HG02588 (cell line): ENCODE data around the gene NDUFB2.
"Not testable (repeated sequence)": the region's sequence is repeated elsewhere in the genome, so short reads cannot be mapped to it uniquely, and the experiment has no call there.

ENCODE experiments used
- ATAC-seq: cut with Tn5 transposase; IDR thresholded peaks from one replicate; pipeline ENCODE4 v1.9.1; 2021; ENCODE audit warnings: mild to moderate bottlenecking, moderate library complexity; ENCODE audit not compliant: unreplicated experiment

NDUFB2 gene

GRCh38 chr7:140696680-140697446, at the start of gene NDUFB2:
TSS of gene NDUFB2 (plus strand) at chr7:140696708. CDS start at chr7:140696745, 37 bp downstream.
- peak; percentile 80 for ATAC-seq

GRCh38 chr7:140646931-140647647, 49.4 kb upstream of the NDUFB2 start:
- peak; percentile 90 for ATAC-seq

DNA sequence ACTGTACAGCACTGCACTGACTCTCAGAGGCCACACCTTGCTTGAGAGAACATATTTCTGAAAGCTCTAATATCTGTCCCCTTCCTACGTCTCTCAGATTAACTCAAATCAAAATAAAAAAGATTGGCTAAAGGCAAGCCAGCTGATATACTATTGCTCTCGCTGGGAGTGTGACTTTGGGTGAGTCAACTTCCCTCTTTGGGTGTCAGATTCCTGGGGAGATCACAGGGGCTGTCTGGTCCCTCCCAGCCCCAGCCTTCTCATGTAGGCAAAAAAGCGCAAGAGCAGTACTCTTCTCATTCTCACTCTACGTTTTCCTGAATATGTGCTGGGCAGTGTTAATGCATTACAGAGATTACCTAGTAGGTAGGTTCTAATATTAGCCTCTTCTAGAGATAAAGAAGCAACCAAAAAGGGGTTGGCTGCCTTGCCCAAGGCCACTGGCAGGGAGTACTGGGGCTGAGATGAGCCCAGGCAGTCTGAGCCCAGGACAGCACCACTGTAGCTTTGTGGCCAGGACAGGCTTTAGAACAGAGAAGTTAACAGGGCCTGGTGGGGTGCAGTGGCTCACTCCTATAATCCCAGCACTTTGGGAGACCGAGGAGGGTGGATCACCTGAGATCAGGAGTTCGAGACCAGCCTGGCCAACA, 46.8 kb upstream of the NDUFB2 start:
- ATAC-seq, result no peak

DNA sequence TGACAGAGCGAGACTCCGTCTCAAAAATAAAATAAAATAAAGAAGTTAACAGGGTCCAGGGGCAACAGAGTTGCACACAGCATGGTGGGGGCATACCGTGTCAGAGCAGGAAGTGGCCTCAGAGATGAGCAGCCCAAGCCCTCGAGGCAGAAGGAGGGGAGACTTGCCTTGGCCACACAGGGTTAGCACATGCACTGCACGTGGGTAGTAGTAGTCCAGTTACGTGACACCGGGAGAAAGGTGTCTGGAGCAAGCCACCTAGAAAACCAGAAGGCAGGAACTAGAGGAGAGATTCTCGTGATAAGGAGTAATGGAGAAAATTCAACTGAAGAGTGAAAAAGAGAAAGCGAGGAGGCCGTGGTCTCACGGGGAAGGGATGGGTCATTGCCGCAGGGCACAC, 46.1 kb upstream of the NDUFB2 start:
- no peak for ATAC-seq

DNA sequence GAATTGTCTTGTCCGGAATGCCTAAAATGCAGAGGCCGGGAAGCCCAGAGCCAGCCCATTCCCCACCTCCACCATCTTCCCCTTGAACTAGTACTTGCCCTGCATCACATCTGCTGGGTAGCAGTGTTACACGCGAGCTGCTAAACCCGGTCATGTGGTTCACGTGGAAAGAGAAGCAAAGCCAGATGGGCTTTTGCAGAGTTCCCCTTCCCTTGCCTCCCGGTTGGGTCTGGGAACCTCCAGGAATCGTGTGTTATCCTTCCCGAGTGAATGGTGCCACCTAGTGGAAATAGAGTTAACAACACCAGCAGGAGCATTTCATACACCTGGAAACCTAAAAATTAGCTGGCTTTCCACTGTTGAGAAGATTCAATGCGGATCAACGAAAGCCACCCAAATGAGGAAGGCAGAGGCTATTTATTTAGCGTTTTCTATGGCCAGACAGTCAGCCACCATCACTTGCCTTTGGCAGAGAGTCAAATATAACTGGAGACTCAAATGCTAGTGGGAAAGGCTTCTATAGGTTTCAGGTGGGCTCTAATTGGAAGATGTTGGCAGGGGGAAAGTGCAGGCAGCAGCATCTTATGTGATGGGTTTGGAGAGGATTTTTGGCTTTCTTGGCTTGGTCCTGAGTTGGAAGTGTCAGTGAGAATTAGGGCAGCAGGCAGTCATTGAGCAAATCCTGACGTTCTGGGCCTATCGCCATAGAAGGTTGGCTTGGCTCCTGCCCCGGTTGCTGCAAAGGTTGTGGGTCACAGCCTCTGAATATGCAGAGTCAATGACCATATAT, 43.0 kb upstream of the NDUFB2 start:
- no peak for ATAC-seq

- no peak for ATAC-seq
Measured at GRCh38 chr7:140654109-140654387, 42.5 kb upstream of the NDUFB2 start.

DNA sequence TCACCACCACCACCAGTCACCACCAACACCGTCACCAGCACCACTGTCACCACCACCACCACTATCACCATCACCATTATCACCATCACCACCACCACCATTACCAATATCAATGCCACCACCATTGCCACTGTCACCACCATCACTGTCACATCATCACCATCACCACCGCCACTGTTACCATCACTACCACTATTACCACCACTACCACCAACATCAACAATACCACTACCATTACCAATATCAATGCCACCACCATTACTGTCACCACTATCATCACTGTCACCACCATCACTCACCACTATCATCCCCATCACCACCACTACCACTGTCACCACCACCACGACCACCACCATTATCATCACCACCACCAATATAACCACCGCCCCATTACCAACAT, 41.8 kb upstream of the NDUFB2 start:
- ATAC-seq, result no peak

GRCh38 chr7:140655511-140656408, 40.7 kb upstream of the NDUFB2 start:
- ATAC-seq, result no peak

DNA sequence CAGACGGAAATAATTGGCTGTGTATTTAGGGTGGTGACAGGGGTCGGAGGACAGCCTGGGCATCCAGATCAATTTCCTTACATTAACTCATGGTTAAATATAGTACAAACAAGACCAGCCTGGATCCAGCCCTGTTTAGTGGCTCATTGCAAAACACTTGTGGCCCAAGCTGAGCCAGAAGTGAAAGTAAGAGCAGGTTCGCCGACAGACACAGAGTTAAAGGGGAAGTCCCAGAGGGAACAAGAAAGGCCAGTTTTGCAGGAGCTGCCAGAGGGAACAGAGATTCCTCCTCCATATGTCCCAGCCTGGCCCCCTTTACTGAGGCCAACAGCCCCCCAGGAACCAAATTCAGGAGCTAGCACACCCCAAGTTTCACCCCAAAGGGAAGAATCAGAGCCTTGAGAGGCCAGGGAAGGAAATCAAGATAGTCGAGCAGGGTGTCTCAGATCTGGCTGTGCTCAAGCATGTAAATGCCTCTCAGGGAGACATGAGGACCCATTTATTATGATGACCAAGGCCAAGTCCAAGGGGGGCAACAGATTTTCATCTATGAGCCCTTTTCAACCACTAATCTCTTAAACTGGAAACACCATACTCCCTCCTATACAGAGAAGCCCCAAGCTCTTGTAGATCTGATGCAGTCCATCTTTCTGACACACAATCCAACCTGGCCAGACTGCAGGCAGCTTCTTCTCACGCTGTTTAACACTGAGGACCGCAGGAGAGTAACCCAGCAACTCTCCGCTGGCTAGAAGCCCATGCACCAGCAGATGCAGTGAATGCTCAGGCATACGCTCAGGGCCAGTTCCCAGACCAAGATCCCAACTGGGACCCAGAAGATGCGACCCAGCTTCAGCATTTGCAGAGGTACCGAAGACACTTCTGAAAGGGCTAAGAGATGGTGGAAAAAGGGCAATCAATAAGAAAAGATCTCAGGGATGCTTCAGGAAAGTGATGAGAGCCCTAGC, 39.7 kb upstream of the NDUFB2 start:
- ATAC-seq, result peak; percentile 77

GRCh38 chr7:140657891-140658290, 38.6 kb upstream of the NDUFB2 start:
- no peak for ATAC-seq

GRCh38 chr7:140659856-140660255, 36.7 kb upstream of the NDUFB2 start:
- ATAC-seq, result no peak

- ATAC-seq, result no peak
Measured at GRCh38 chr7:140661124-140661523, 35.4 kb upstream of the NDUFB2 start.

GRCh38 chr7:140662938-140663337, 33.6 kb upstream of the NDUFB2 start:
- not testable (repeated sequence) for ATAC-seq

- no peak for ATAC-seq
Measured at GRCh38 chr7:140667476-140667875, 29.0 kb upstream of the NDUFB2 start.

DNA sequence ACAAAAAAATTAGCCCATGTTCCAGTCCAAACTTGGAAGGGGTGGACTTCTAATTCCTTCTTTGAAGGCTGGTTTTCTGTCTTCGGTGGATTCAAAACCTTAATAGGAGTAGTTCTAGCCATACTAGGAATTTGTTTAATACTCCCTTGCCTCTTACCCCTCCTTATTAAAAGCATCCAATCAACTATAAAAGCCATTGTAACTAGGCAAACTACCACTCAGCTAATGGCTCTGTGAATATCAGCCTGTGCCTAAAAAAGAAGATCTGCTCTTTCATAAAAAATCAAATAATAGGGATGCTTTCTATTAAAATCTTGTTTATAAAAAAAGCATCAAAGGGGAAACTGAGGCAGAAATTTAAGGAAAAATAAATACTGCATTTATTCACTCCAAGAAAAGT, 27.9 kb upstream of the NDUFB2 start:
- ATAC-seq, result no peak

DNA sequence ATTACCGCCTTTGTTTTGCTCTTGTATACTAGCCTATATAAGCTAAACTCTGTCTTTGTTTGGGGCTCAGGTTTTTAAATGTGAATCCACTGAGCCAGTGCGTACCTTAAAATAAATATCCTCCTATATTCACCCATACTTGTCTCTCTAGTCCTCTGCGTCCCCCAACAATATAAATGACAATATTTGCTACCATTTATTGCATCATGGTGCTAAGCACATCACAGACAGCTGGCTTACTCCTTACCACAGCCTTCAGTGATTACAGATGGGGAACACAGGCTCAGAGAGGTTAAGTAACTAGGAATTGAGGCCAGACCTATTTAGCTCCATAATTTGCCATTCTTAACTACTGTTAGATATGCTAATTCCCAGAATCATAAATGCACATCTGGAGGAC, 27.2 kb upstream of the NDUFB2 start:
- no peak for ATAC-seq

DNA sequence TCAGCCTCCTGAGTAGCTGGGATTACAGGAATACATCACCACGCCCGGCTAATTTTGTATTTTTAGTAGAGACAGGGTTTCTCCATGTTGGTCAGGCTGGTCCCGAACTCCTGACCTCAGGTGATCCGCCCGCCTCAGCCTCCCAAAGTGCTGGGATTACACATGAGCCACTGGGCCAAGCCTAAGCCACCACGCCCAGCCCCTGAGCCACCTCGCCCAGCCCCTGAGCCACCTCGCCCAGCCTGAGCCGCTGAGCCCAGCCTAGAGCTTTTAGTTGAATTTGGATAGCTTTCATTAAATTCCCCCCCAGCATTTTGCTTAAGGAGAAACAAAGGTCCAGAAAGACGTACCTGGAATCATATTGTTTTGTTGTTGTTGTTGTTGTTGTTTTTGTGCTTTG, 26.6 kb upstream of the NDUFB2 start:
- not testable (repeated sequence) for ATAC-seq

DNA sequence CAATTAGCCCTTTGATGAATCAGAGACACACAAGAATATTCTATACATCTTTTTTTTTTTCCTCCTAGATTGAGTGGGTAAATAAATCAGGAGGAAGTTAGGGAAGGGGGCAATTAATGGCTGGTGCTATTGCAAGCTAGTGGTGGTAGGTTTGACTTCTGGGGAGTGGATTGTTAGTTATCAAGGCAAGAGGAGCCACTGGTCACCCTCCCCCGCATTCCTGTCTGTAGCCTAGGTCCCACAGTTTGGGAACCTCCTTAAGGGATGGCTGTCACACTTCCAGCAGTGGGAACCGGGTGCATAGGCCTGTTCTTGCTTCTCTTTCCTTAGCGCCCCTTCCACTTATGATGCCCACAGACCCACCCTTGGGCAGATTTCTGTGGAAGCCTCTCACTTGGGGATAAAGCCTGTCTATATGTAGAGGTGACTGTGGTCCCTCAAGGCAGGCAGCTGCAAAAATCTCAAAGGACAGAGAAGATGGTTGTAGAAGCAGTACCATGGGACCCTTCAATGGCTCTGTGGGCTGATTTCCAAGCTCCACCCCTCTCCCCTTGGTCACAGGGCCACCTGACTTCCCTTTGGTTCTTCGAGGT, 26.1 kb upstream of the NDUFB2 start:
- no peak for ATAC-seq

- ATAC-seq, result no peak
Measured at GRCh38 chr7:140671966-140672365, 24.5 kb upstream of the NDUFB2 start.
